ENCODE results near the gene UROD.

UROD gene

DNA sequence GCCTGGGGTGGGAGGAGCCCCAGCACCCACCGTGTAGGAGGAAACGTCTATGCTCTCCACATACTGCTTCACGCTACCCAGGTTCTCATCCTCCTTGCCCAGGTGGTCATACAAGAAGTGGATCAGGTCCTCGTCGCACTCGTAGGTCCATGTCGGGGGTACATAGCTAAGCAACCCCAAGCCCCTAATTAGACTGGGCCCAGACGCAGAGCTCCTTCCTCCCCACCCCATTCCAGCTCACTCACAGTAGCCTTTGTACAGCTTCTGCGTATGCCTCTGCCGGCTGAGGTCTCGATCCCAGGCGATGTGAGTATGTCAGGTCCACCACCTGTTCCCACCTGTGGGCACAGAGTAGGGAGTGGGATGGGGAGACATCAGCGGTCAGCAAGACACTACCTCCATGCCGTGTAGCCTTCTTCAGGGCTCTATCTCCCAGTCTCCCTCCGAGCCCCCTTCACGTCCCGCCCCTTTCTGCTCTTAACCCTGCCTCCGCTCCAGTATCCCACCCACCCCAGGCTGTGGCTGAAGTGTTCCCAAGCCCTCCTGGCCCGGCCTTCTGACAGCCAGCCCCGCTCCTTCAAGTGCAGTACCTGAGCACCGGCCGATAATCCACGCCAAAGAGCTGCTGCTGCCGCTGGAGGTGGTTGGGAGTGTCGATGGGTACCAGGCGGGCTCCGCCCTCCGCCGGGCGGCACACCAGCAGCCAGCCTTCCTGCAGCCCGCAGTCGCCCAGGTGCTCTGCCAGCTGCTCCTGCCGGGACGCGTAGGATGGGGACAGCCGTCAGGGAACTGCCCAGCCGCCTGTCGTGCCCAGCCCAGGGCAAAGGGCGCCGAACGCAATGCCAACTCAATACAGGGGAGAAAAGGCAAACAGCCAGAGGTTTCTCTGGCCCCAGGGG lies 1.8 kb upstream of the UROD start:
- Histone ChIP-seq H3K27ac (ENCODE audit: low read length) (no peak overlapping the region), H3K9ac (ENCODE audit: low read depth, low read length) (peak overlapping the region; percentile 11; the same call in 1 of the 2 replicates), H3K27me3 (ENCODE audit: insufficient read depth, low read length) (no peaks in the 10 kb centered on the region), H3K9me3 (ENCODE audit: insufficient read depth, low read depth, low read length) (no peaks in the 10 kb centered on the region), H3K4me1 (ENCODE audit: insufficient read depth, low read length) (peaks cover 5% of the 10 kb centered on the region; the same call in 1 of the 2 replicates), H3K36me3 (ENCODE audit: insufficient read depth, low read depth, low read length) (peaks cover 49% of the 10 kb centered on the region), H3K4me3 (ENCODE audit: low read length) (peak overlapping the region; percentile 72)

DNA sequence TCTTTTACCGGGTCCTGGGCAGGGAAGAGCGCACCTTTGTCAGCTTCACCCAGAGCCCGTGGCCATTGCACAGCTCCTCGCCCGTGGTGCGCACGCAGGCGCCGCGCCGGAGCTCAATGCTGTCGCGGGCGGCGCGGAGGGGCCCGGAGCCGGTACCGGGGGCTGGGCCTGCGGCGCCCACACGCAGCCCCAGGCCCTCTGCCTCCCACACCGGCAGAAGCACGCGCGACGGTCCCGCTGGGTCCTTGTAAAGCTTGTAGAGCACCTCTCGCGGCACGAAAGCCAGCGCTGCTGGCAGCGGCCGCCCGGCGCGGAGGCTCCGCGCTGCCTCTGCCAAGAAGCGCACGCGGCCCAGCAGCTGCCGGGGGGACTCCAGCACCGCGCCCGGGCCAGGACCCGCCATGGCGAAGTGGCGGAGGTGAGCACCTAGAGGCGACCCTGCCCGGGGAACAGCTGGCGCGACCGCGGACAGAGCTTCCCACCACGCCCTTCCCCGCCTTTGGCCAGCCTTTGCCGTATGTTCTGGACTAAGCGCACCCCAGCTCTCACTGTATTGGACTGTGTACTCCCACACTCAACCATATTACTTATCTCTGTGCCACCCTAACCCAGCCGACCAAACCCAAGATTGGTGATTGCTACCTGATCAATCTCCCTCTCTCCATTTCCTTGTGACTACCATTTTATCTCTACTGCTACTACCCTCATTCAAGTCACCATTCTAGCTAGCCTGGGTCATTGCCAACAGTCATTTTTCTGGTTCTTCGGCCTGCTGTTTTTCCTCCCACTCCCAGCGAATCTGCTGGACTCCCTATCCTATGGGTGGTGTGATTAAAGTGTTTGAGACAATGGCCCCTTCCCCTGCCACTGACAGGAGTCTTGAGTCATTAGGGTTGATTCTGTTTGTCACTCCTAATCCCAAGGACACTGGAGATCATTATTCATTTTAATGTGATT lies 921 bp upstream of the UROD start, which contains the start of gene HECTD3:
Gene HECTD3, minus strand, starts transcription at position 470 of the 957 bp plus-strand sequence. Its CDS starts 67 bp downstream, at position 403.
- no peak within 1 kb of the TSS for H3K27ac ChIP-seq (ENCODE audit: low read length)
- peak within 1 kb of the TSS; percentile 85 for H3K4me3 ChIP-seq (ENCODE audit: low read length)
- peak within 1 kb of the TSS; percentile 84 for H3K9ac ChIP-seq (ENCODE audit: low read depth, low read length)
- no peaks in the 10 kb centered on the region for H3K27me3 ChIP-seq (ENCODE audit: insufficient read depth, low read length)
- H3K9me3 ChIP-seq (ENCODE audit: insufficient read depth, low read depth, low read length), result no peaks in the 10 kb centered on the region
- H3K4me1 ChIP-seq (ENCODE audit: insufficient read depth, low read length), result peaks cover 5% of the 10 kb centered on the region; the same call in 1 of the 2 replicates
- H3K36me3 ChIP-seq (ENCODE audit: insufficient read depth, low read depth, low read length), result peaks cover 47% of the 10 kb centered on the region

DNA sequence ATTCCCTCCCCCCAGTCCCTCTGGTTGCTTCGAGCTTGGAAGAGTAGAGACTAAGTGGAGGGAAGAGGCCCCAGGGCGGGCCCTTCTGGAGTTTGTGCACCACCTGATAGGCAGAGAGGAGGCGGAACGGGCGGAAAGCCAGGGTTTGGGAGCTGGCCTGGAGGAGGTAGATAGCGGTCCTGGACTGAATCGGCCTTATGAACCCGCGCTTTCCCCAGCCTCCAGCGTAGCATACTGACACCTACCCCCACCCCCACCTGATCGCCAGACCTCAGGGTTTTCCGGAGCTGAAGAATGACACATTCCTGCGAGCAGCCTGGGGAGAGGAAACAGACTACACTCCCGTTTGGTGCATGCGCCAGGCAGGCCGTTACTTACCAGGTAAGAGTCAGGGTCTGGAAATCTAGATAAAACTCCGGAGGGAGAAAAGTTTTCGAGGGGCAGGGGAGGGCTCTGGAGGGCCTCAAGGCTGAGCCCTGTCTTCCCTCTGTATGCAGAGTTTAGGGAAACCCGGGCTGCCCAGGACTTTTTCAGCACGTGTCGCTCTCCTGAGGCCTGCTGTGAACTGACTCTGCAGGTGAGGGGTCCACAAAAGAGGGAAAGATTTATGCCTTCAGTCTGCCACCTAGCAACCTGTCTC lies 705 bp downstream of the UROD start:
- H3K9ac ChIP-seq (ENCODE audit: low read depth, low read length), result peak overlapping the region; percentile 84
- peaks cover 36% of the 10 kb centered on the region for H3K36me3 ChIP-seq (ENCODE audit: insufficient read depth, low read depth, low read length)
- H3K27me3 ChIP-seq (ENCODE audit: insufficient read depth, low read length), result no peaks in the 10 kb centered on the region
- H3K27ac ChIP-seq (ENCODE audit: low read length), result no peak overlapping the region
- H3K4me1 ChIP-seq (ENCODE audit: insufficient read depth, low read length), result peaks cover 5% of the 10 kb centered on the region; the same call in 1 of the 2 replicates
- H3K9me3 ChIP-seq (ENCODE audit: insufficient read depth, low read depth, low read length), result no peaks in the 10 kb centered on the region
- peak overlapping the region; percentile 85 for H3K4me3 ChIP-seq (ENCODE audit: low read length)

DNA sequence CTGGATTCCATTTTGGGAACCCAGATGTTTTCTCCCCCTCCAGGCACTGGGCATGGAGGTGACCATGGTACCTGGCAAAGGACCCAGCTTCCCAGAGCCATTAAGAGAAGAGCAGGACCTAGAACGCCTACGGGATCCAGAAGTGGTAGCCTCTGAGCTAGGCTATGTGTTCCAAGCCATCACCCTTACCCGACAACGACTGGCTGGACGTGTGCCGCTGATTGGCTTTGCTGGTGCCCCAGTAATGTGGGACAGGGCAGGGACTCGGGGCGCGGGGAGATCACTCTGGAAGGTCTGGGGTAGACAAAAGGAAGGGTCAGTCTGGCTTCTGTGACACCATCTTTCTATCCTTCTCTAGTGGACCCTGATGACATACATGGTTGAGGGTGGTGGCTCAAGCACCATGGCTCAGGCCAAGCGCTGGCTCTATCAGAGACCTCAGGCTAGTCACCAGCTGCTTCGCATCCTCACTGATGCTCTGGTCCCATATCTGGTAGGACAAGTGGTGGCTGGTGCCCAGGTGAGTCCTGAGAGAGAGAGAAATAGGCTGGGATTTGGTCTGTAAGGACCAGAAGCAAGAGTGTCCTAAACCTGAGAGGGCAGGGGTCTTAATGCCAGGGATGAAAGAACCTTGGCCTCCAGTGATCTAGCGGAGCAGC lies 1.6 kb downstream of the UROD start:
- H3K9me3 ChIP-seq (ENCODE audit: insufficient read depth, low read depth, low read length), result no peaks in the 10 kb centered on the region
- H3K9ac ChIP-seq (ENCODE audit: low read depth, low read length), result peak overlapping the region; percentile 84; the same call in 1 of the 2 replicates
- H3K4me3 ChIP-seq (ENCODE audit: low read length), result peak overlapping the region; percentile 85; the same call in 1 of the 2 replicates
- no peak overlapping the region for H3K27ac ChIP-seq (ENCODE audit: low read length)
- peaks cover 5% of the 10 kb centered on the region; the same call in 1 of the 2 replicates for H3K4me1 ChIP-seq (ENCODE audit: insufficient read depth, low read length)
- no peaks in the 10 kb centered on the region for H3K27me3 ChIP-seq (ENCODE audit: insufficient read depth, low read length)
- peaks cover 26% of the 10 kb centered on the region for H3K36me3 ChIP-seq (ENCODE audit: insufficient read depth, low read depth, low read length)

DNA sequence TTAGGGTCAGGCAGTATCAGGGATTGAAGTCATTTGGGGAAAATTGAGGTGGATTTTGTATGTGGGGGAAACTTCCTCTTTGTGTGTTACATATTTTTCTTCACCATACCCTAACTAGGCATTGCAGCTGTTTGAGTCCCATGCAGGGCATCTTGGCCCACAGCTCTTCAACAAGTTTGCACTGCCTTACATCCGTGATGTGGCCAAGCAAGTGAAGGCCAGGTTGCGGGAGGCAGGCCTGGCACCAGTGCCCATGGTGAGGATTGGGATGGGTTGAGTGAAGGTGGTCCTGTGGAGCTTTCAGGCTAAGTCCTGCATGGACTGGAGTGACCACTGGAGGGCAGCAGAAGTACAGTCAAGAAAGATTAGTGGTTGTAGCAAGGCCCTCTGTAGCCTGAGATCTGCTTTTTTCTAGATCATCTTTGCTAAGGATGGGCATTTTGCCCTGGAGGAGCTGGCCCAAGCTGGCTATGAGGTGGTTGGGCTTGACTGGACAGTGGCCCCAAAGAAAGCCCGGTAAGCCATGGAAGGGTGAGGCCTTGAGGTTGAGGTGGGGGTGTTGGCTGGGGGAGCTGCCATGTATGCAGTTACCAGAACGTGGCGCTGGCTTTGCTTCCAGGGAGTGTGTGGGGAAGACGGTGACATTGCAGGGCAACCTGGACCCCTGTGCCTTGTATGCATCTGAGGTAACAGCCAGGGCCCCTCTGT lies 2.4 kb downstream of the UROD start:
- H3K4me1 ChIP-seq (ENCODE audit: insufficient read depth, low read length), result peaks cover 5% of the 10 kb centered on the region; the same call in 1 of the 2 replicates
- no peak overlapping the region for H3K4me3 ChIP-seq (ENCODE audit: low read length)
- H3K9ac ChIP-seq (ENCODE audit: low read depth, low read length), result no peak overlapping the region
- H3K27ac ChIP-seq (ENCODE audit: low read length), result no peak overlapping the region
- H3K9me3 ChIP-seq (ENCODE audit: insufficient read depth, low read depth, low read length), result no peaks in the 10 kb centered on the region
- H3K36me3 ChIP-seq (ENCODE audit: insufficient read depth, low read depth, low read length), result peaks cover 19% of the 10 kb centered on the region
- H3K27me3 ChIP-seq (ENCODE audit: insufficient read depth, low read length), result no peaks in the 10 kb centered on the region

DNA sequence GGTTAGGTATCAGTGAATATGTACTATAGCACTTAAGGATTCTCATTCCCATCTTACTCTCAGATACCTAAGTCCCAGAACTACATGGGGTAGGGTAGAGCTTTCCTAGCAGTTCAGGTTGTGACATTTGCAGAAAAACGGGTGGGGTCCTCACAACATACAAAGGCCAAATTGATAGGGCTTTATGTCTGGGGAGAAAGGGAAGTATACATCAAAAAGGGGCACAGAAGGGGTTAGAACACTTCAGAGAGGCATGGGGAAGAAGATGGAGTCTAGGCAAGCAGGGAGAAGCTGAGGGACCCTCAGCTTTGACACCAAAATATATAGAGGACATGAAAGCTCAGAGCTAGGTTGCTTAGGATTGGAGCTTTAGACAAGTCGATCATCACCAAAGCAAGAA lies 3.6 kb downstream of the UROD start:
- H3K27ac ChIP-seq (ENCODE audit: low read length), result no peak overlapping the region
- peaks cover 5% of the 10 kb centered on the region; the same call in 1 of the 2 replicates for H3K4me1 ChIP-seq (ENCODE audit: insufficient read depth, low read length)
- H3K4me3 ChIP-seq (ENCODE audit: low read length), result no peak overlapping the region
- H3K27me3 ChIP-seq (ENCODE audit: insufficient read depth, low read length), result no peaks in the 10 kb centered on the region
- H3K36me3 ChIP-seq (ENCODE audit: insufficient read depth, low read depth, low read length), result peaks cover 19% of the 10 kb centered on the region
- no peak overlapping the region for H3K9ac ChIP-seq (ENCODE audit: low read depth, low read length)
- H3K9me3 ChIP-seq (ENCODE audit: insufficient read depth, low read depth, low read length), result no peaks in the 10 kb centered on the region

DNA sequence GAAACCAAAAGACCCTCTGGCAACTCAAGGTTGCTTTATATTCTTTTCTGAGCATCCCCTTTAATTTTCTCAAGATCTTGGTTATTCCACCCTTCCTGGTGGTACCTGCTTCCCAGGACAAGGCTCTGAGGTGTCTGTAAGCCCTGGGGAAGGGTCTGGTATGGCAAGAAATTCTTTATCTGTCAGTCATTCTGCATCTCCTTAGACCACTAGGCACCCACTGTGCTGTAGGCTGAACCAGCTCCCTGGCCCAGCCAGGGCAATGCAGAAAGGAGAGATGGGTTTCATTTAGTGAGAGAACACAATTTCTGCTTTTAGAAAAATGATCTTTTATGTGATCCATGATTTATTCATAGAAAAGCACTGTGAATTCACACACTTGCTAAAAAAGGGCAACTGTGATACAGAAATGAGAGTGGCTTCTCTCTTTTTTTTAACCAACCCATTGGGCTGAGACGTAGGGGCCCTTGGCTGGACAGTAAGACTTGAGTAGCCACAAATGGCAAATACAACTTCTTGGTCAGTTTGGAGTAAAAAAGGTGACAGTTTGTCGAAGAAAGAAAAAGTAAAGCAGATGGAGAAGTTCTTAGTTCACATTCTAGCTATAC lies 4.1 kb downstream of the UROD start:
- Histone ChIP-seq H3K9me3 (ENCODE audit: insufficient read depth, low read depth, low read length) (no peaks in the 10 kb centered on the region), H3K27ac (ENCODE audit: low read length) (no peak overlapping the region), H3K27me3 (ENCODE audit: insufficient read depth, low read length) (no peaks in the 10 kb centered on the region), H3K4me3 (ENCODE audit: low read length) (no peak overlapping the region), H3K36me3 (ENCODE audit: insufficient read depth, low read depth, low read length) (peaks cover 19% of the 10 kb centered on the region), H3K4me1 (ENCODE audit: insufficient read depth, low read length) (peaks cover 5% of the 10 kb centered on the region; the same call in 1 of the 2 replicates), H3K9ac (ENCODE audit: low read depth, low read length) (no peak overlapping the region)

DNA sequence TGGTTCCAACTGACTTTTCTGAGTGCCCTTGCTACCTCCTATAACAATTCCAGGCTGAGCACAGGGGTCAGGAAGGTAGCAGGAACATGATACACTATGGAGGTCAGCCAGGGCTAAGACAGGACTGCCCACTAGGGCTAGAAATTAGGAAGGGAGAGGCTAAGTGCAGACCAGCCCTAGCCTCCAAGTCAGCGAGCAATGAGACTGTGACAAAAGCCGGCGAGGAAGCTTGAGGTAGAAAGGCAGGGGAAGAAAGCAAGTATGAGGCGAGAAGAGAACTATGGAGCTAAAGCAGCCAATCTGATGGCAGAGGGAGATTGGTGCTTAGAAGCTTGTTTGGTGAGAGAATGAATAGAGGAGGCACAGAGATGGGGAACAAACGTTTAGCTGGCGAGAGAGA lies 4.7 kb downstream of the UROD start:
- H3K36me3 ChIP-seq (ENCODE audit: insufficient read depth, low read depth, low read length), result peaks cover 19% of the 10 kb centered on the region
- H3K9ac ChIP-seq (ENCODE audit: low read depth, low read length), result no peak overlapping the region
- no peaks in the 10 kb centered on the region for H3K27me3 ChIP-seq (ENCODE audit: insufficient read depth, low read length)
- H3K9me3 ChIP-seq (ENCODE audit: insufficient read depth, low read depth, low read length), result no peaks in the 10 kb centered on the region
- no peak overlapping the region for H3K27ac ChIP-seq (ENCODE audit: low read length)
- peaks cover under 1% of the 10 kb centered on the region; the same call in 1 of the 2 replicates for H3K4me1 ChIP-seq (ENCODE audit: insufficient read depth, low read length)
- H3K4me3 ChIP-seq (ENCODE audit: low read length), result no peak overlapping the region

DNA sequence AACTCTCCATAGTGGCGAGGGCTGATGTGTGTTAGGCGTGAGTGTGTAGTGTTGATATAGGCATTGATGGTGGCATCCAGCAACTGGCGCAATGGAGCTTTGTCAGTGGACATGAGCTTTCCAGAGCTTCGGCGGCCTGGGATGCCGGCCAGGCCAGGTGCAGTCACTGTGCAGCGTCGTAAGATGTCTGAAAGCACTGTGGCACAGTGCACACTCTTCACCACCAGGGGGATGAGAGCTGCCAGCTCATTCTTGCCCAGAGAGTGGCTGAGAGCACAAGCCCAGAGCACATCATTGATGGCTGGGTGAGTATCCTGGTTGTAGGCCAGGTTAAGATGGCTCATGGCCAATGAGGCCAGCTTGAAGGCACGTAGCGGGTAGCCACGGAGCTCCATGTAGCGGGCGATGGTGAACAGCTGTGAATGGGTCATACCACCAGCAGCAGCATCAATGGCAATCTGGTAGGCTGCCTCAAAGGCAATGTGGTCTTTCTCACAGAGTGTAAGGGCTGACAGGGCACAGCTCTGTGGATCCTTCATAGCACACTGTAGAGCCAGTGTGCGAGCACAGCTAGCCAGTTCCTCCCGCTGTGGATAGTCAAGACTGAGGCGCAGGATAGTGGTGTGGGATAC lies 6.7 kb downstream of the UROD start:
- Histone ChIP-seq H3K4me1 (ENCODE audit: insufficient read depth, low read length) (no peaks in the 10 kb centered on the region), H3K4me3 (ENCODE audit: low read length) (no peak overlapping the region), H3K27ac (ENCODE audit: low read length) (no peak overlapping the region), H3K36me3 (ENCODE audit: insufficient read depth, low read depth, low read length) (peaks cover 18% of the 10 kb centered on the region), H3K27me3 (ENCODE audit: insufficient read depth, low read length) (no peaks in the 10 kb centered on the region), H3K9ac (ENCODE audit: low read depth, low read length) (no peak overlapping the region), H3K9me3 (ENCODE audit: insufficient read depth, low read depth, low read length) (no peaks in the 10 kb centered on the region)

DNA sequence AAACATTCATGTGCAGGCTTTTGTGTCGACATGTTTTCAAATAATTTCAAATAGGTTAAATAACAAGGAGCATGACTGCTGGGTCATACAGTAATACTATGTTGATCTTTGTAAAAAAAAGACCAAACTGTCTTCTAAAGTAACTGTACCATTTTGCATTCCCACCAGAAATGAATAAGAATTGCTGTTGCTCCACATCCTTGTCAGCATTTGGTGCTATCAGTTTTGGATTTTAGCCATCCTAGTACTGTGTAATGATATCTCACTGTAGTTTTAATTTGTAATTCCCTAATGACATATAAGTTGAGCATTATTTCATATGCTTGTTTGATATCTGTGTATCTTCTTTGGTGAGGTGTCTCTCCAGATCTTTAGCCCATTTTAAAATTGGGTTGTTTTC lies 11.6 kb downstream of the UROD start:
- Histone ChIP-seq H3K9ac (ENCODE audit: low read depth, low read length) (no peak overlapping the region), H3K36me3 (ENCODE audit: insufficient read depth, low read depth, low read length) (no peaks in the 10 kb centered on the region), H3K4me3 (ENCODE audit: low read length) (no peak overlapping the region), H3K9me3 (ENCODE audit: insufficient read depth, low read depth, low read length) (no peaks in the 10 kb centered on the region), H3K27me3 (ENCODE audit: insufficient read depth, low read length) (no peaks in the 10 kb centered on the region), H3K27ac (ENCODE audit: low read length) (no peak overlapping the region), H3K4me1 (ENCODE audit: insufficient read depth, low read length) (no peaks in the 10 kb centered on the region)

Measured in iPS-20b (cell line).